Measurements from ENCODE around the gene MMD. TPM values are rescaled to one million over a fixed set of nuclear protein-coding genes. Genes with fewer than 3 reads are reported as not detected.

MMD gene
- total RNA-seq, 4 donors from 2014 or later = 4.6 to 25.7 (median 11.3) TPM

DNA sequence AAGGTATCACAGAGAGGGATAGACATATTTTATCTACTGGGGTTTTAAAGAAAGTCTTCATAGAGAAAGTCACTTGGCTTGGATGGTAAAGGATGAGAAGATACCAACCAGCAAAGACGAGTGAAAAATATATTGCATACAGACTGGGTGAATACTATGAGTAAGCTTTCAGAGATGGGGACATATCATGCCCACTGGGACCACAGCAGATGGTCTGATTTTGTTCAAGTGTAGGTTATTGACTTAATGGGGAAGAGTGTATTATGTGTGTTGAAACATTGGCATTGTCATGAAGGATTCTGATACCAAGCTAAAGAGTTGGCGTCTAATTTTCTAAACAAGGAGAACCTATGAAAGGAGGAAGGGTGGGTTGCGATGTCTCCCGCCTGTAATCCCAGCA lies 13.8 kb upstream of the MMD start:
- H3K27ac ChIP-seq = no peak overlapping the region
- no peaks in the 10 kb centered on the region for H3K4me1 ChIP-seq
- intact Hi-C loops (cut with DNase I; ENCODE audit: low total_unique reads) (no loop called here), in situ Hi-C loops (cut with MboI; ENCODE audit: low sequenced_read_pairs in 4 of 4) (no loop called here)
- H3K9me3 ChIP-seq = no peaks in the 10 kb centered on the region
- ATAC-seq = no peak
- DNase-seq = no peak
- H3K4me3 ChIP-seq = no peak overlapping the region
- no peaks in the 10 kb centered on the region for H3K27me3 ChIP-seq
- TF ChIP-seq, protein P1, sequence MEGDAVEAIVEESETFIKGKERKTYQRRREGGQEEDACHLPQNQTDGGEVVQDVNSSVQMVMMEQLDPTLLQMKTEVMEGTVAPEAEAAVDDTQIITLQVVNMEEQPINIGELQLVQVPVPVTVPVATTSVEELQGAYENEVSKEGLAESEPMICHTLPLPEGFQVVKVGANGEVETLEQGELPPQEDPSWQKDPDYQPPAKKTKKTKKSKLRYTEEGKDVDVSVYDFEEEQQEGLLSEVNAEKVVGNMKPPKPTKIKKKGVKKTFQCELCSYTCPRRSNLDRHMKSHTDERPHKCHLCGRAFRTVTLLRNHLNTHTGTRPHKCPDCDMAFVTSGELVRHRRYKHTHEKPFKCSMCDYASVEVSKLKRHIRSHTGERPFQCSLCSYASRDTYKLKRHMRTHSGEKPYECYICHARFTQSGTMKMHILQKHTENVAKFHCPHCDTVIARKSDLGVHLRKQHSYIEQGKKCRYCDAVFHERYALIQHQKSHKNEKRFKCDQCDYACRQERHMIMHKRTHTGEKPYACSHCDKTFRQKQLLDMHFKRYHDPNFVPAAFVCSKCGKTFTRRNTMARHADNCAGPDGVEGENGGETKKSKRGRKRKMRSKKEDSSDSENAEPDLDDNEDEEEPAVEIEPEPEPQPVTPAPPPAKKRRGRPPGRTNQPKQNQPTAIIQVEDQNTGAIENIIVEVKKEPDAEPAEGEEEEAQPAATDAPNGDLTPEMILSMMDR (IDR thresholded peaks at IDR 0.05 in 4 of 5, conservative IDR thresholded peaks at IDR 0.05 in 1 of 5) = no peak
- H3K36me3 ChIP-seq = no peaks in the 10 kb centered on the region

DNA sequence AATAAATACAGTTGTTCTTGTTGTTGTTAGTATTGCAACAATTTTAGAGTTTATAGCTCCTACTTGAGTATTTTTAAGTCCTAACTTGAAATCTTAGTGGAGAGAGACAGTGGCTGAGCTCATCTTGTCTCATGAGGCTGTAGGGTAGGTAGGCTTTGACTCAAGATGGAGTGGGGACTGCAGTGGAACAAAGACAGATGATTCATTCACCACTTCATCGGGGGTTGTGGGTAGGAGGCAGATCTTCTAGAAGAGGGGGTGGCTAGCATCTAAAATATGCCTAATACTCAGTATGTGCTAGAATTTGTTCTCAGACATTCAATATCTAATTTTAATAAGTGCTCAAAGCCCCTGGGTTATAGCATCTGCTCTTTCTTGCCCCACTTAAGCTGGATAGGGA lies 13.1 kb upstream of the MMD start:
- Histone ChIP-seq H3K4me1 (no peaks in the 10 kb centered on the region), H3K27ac (no peak overlapping the region), H3K9me3 (no peaks in the 10 kb centered on the region), H3K36me3 (no peaks in the 10 kb centered on the region), H3K4me3 (no peak overlapping the region), H3K27me3 (no peaks in the 10 kb centered on the region)
- DNase-seq (no peak), ATAC-seq (no peak)
- TF ChIP-seq POLR2A (IDR thresholded peaks at IDR 0.05) = no peak
- TF ChIP-seq, protein P1 (IDR thresholded peaks at IDR 0.05 in 4 of 5, conservative IDR thresholded peaks at IDR 0.05 in 1 of 5) = no peak
- in situ Hi-C loops (cut with MboI; ENCODE audit: low sequenced_read_pairs in 4 of 4) = no loop called here
- intact Hi-C loops (cut with DNase I; ENCODE audit: low total_unique reads) = no loop called here

DNA sequence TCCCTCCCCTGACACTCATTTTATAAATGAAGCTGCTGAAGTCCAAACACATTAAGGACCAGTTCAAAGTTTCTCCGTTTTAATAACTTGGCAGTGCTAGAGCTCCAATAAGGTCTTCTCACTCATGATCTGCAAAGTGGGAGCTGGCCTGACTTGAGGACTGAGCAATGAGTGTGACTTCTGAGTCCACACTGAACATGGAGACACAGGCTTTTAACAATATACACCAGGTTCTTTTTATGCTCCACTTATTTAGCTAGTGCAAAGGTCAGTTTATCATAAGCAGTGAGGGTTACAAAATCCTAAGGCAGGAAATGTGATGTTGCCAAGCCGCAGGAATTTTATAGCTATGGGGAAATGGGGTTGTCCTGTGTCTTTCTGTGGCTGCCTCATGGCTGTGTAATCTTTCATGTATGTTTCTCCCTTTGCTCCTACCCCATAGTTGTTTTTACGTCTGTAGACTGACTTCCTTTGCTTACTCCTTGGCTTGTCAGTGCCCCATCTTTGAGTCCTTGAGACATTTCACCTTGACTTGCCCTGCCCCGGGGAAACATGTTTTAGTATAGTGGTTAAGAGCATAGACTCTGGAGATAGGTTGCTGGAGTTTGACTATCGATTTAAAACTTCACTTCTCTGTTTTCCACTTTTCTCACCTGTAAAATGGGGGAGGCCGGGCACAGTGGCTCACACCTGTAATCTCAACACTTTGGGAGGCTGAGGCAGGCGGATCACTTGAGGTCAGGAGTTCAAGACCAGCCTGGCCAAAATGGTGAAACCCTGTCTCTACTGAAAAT lies 12.2 kb upstream of the MMD start:
- no peaks in the 10 kb centered on the region for H3K27me3 ChIP-seq
- in situ Hi-C loops (cut with MboI; ENCODE audit: low sequenced_read_pairs in 4 of 4) = no loop called here
- TF ChIP-seq, protein P1 (IDR thresholded peaks at IDR 0.05 in 4 of 5, conservative IDR thresholded peaks at IDR 0.05 in 1 of 5) = no peak
- no peak for TF ChIP-seq POLR2A (IDR thresholded peaks at IDR 0.05)
- DNase-seq = no peak
- intact Hi-C loops (cut with DNase I; ENCODE audit: low total_unique reads) = no loop called here
- no peak overlapping the region for H3K27ac ChIP-seq
- H3K9me3 ChIP-seq = no peaks in the 10 kb centered on the region
- no peaks in the 10 kb centered on the region for H3K36me3 ChIP-seq
- peak; percentile 60 to 63 for ATAC-seq
- no peaks in the 10 kb centered on the region for H3K4me1 ChIP-seq
- H3K4me3 ChIP-seq = no peak overlapping the region

DNA sequence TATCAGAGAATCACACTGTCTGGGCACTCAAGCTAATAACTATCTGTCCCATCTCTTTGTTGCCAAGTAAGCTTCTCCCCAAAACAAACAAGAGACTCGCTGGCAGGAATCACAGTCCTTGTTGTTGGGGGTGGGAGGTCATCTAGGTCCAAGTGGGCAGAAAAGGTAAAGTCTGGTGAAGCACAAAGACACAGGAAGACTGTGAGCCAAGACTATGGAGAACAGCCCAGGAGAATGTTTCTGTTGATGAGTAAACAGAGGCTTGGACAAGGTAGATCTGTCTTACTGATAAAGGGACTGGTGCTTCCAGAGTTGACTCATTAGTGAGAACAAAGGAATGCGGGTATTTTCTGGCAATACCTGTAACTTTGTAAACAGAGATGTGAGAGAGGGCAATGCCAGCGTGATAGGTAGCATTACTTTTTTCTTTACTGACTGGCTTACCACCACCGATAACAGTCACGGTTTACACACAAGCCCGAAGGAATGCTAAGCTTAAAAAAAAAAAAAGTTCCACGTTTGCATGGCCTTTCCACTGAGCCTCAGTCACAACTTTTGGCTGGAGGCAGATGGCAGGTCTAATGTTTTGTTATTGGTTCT lies 11.5 kb upstream of the MMD start:
- ATAC-seq (no peak), DNase-seq (no peak)
- no peaks in the 10 kb centered on the region for H3K36me3 ChIP-seq
- H3K9me3 ChIP-seq = no peaks in the 10 kb centered on the region
- in situ Hi-C loops (cut with MboI; ENCODE audit: low sequenced_read_pairs in 4 of 4) (no loop called here), intact Hi-C loops (cut with DNase I; ENCODE audit: low total_unique reads) (no loop called here)
- TF ChIP-seq, protein P1 (IDR thresholded peaks at IDR 0.05 in 4 of 5, conservative IDR thresholded peaks at IDR 0.05 in 1 of 5) = no peak
- TF ChIP-seq POLR2A (IDR thresholded peaks at IDR 0.05) = no peak
- H3K4me3 ChIP-seq = no peak overlapping the region
- H3K4me1 ChIP-seq = no peaks in the 10 kb centered on the region
- no peaks in the 10 kb centered on the region for H3K27me3 ChIP-seq
- no peak overlapping the region for H3K27ac ChIP-seq
